Lower leg skin (tissue), 4 donors: ENCODE measurements around the gene MEIOSIN. TPM values are rescaled to one million over a fixed set of nuclear protein-coding genes. Genes with fewer than 3 reads are reported as not detected.

Source experiments
- DNase-seq, 2 donors: peaks; one replicate each; pipeline ENCODE4 v3.0.0-alpha.2; 2019; ENCODE audit warnings: low spot score in 2 of 2
- H3K4me3 ChIP-seq: fragments of 200-600 bp; sonication (generic); 2 replicates; pipeline ENCODE4 v1.5.1; 2017; ENCODE audit warnings: mild to moderate bottlenecking, low read depth; ENCODE audit not compliant: poor library complexity, severe bottlenecking
- POLR2A ChIP-seq, 2 donors: fragments of 450-650 bp; IDR thresholded peaks; one replicate each; pipeline ENCODE4 v1.6.1; 2016 to 2017; ENCODE audit warnings: antibody characterized with exemption in 2 of 2, mild to moderate bottlenecking in 1 of 2, moderate library complexity in 1 of 2
- WGBS, 2 donors: methylation state at CpG; one replicate each; pipeline ENCODE4 v1.1.5; 2018; 5-methylcytosine and 5-hydroxymethylcytosine counted together
- intact Hi-C: fragments of 100-400 bp; cut with DNase I; formaldehyde crosslinking; loops from one replicate; pipeline ENCODE4 v1.15.0; 2023; ENCODE audit warnings: low total_unique reads
- total RNA-seq, 4 donors: library from RNA; depleted of rRNA; stranded (reverse); fragments of >200 nt; gene quantifications; one replicate each; pipeline ENCODE4 v1.1.0, GENCODE V29; 2016
- TF ChIP-seq, protein P1 (sequence below), 3 donors: fragments of 450-650 bp; IDR thresholded peaks; one replicate each; pipeline ENCODE4 v1.5.1; 2016; ENCODE audit warnings: antibody characterized with exemption in 3 of 3, mild to moderate bottlenecking in 3 of 3, moderate library complexity in 2 of 3

Gene MEIOSIN
- total RNA-seq, 4 donors from 2014 or later, result not detected

DNA sequence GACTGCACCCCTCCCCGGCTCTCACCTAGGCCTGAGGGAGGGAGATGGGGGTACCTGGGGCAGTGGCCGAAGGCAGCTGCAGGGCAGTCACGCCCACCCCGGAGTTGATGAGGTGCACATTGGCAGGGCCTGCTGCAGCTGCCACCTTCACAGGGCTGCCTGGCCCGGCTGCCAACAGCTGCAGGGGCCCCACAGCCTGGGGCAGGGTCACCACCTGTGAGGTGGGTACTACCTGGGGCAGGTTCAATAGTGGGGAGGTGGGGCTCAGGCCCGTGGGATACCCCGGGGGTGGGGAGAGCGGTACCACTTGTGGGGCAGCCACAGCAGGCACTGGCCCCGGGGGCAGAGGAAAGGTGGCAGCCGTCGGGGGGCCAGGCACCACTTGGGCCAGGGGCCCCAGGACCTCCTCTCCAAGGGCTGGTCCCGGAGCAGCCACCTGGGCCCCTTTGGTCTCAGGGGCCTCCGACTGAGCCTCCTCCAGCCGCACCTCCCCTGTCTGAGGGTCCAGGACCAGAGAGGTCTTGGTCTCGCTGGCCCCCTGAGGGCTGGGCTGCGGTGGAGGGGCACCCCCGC, 33.1 kb downstream of the MEIOSIN start:
- TF ChIP-seq, protein P1, sequence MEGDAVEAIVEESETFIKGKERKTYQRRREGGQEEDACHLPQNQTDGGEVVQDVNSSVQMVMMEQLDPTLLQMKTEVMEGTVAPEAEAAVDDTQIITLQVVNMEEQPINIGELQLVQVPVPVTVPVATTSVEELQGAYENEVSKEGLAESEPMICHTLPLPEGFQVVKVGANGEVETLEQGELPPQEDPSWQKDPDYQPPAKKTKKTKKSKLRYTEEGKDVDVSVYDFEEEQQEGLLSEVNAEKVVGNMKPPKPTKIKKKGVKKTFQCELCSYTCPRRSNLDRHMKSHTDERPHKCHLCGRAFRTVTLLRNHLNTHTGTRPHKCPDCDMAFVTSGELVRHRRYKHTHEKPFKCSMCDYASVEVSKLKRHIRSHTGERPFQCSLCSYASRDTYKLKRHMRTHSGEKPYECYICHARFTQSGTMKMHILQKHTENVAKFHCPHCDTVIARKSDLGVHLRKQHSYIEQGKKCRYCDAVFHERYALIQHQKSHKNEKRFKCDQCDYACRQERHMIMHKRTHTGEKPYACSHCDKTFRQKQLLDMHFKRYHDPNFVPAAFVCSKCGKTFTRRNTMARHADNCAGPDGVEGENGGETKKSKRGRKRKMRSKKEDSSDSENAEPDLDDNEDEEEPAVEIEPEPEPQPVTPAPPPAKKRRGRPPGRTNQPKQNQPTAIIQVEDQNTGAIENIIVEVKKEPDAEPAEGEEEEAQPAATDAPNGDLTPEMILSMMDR (IDR thresholded peaks at IDR 0.05), result no peak
- no peak for TF ChIP-seq POLR2A (IDR thresholded peaks at IDR 0.05)
- intact Hi-C loops, result no loop called here
- no peak overlapping the region for H3K4me3 ChIP-seq
- no peak for DNase-seq
- 62 to 66% methylated on average over 4 to 10 of the region's 17 CpGs for WGBS, 2 donors

DNA sequence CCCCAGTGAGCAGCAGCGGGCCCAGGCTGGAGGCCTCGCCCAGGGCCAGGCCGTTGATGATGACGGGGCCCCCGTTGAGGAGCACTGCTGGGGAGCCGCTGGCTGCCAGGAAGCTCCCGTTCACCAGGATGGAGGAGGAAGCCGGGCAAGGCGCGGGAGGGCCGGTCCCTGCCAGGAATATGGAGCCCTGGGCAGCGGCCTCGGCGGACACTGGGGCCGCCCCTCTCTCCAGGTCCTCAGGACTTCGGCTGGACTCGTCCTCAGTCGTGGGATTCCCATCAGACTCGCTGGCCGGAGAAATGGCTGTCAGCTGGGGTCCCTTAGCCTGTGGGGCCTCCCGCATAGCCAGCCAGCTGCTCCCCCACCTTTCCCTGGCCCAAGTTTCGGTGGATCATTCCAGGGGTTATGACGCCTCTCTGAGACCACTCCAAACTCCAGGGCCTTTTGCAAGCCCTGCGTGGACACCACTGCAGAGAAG, 33.7 kb downstream of the MEIOSIN start:
- peak in 1 of 2 donors; percentile 25 for DNase-seq

DNA sequence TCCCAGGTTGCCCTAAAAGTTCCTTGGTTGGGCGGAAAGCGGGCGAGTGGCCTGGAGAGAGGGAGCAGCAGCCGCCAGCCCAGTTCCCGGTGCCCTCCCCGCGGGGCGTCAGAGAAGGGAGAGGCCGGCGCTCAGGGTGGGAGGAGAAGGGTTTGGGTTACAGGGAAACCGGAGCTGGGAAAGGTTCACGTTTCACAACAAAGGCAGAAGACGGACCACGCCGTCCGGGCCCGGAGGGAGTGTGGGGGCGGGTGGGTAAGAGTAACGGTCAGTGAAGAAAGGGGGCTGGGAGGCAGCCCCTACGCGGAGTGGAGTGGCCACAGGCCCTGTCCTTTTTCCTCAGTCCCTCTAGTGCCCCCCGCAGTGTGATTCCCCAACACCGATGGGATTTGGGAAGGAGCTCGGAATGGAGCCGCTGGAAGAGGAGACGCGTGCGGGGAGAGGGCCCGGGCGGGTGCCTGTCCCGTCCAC, 34.2 kb downstream of the MEIOSIN start:
- intact Hi-C loops, result no loop called here
- TF ChIP-seq POLR2A (IDR thresholded peaks at IDR 0.05), result no peak
- TF ChIP-seq, protein P1 (IDR thresholded peaks at IDR 0.05), result no peak
- 4 to 13% methylated on average over 31 of the region's 31 CpGs for WGBS, 2 donors
- DNase-seq, result peak; percentile 67 to 95
- peak overlapping the region; percentile 57 for H3K4me3 ChIP-seq

More for the DNA sequence above, 33.7 kb downstream of the MEIOSIN start:
- TF ChIP-seq POLR2A (IDR thresholded peaks at IDR 0.05), result no peak
- TF ChIP-seq, protein P1 (IDR thresholded peaks at IDR 0.05), result no peak
- intact Hi-C loops, result no loop called here
- WGBS, 2 donors, result 32 to 36% methylated on average over 9 to 17 of the region's 24 CpGs
- peak overlapping the region; percentile 17 for H3K4me3 ChIP-seq

DNA sequence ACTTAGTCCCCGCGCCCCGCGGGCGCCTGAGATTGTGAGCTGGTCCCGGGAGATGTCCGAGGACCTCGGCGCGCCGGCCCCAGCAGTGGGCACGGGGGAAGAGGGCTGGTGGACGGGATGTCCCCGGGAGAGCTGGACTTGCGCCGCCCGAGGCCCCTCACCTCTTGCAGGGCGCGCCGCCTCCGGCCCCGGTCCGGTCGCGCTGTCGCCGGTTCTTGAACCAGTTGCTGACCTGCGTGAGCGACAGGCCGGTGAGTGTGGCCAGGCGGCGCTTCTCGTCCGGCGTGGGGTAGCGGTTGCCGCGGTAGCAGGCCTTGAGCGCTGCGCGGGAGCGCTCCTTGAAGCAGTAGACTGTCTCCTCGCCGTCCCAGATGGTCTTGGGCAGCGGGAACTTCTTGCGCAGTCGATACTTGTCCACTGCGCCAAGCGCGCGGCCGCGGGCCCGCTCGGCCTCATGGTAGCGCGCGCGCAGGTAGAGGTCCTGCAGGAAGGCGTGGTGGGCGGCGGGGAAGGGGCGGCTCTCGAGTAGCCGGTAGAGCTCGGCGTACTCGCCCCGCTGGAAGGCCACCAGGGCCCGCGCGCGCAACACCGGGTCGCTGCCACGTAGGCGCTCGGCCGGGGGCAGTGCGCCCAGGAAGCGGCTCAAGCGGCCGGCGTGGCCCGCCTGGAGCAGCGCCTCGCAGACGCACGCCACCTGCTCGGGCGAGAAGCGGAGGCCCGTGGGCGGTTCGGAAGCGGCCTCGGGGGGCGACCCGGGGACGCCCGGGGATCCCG, 34.8 kb downstream of the MEIOSIN start:
- WGBS, 2 donors, result 0 to 1% methylated on average over 19 to 60 of the region's 102 CpGs
- peak; percentile 45 to 93 for DNase-seq
- TF ChIP-seq, protein P1 (IDR thresholded peaks at IDR 0.05), result no peak
- no peak for TF ChIP-seq POLR2A (IDR thresholded peaks at IDR 0.05)
- peak overlapping the region; percentile 57 for H3K4me3 ChIP-seq
- intact Hi-C loops, result no loop called here

DNA sequence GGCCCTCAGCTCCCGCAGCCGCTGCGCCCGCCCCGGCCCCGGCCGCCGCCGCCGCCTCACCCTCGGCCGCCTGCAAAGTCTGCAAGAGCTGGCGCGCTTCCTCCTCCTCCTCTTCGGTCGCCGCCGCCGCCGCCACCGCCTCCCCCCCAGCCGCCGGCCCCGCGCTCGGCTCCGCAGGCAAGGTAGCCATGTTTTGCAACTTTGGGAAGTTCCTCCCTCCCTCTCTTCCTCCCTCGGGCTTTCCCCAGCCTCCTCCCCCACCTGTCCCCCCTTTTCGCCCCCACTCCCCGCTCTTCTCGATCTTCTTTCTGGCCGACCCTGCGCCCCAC, 35.4 kb downstream of the MEIOSIN start:
- peak overlapping the region; percentile 57 for H3K4me3 ChIP-seq
- DNase-seq, result peak in 1 of 2 donors; percentile 52
- no peak for TF ChIP-seq POLR2A (IDR thresholded peaks at IDR 0.05)
- TF ChIP-seq, protein P1 (IDR thresholded peaks at IDR 0.05), result no peak
- WGBS, 2 donors, result 1% methylated on average over 18 to 31 of the region's 33 CpGs
- intact Hi-C loops, result no loop called here
